Measurements from ENCODE around the gene SCRN2.

SCRN2 gene

DNA sequence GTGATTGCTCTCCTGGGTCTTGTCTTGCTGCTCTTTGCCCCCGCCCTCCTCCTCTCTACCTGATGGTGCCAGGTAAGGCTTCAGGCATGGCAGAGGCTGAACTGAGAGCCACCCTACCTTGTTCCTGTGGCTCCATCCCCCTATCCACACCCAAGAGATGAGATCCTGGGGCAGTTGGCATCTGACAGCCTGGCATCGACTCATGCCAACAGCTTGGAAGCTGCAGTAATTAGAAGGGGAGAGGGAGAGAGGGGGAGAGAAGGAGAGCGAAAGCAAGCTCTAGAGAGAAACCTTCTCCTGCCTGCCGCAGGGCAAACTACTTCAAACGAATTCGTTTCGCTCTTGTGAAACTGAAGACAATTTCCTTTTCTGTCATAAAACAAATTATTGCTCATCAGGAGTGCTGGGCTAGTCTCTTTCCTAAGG, 23.7 kb upstream of the SCRN2 start:
- no peak overlapping the region for H3K4me3 ChIP-seq (ENCODE audit: control insufficient read depth, low read depth, low read length)
- TF ChIP-seq, protein P1, sequence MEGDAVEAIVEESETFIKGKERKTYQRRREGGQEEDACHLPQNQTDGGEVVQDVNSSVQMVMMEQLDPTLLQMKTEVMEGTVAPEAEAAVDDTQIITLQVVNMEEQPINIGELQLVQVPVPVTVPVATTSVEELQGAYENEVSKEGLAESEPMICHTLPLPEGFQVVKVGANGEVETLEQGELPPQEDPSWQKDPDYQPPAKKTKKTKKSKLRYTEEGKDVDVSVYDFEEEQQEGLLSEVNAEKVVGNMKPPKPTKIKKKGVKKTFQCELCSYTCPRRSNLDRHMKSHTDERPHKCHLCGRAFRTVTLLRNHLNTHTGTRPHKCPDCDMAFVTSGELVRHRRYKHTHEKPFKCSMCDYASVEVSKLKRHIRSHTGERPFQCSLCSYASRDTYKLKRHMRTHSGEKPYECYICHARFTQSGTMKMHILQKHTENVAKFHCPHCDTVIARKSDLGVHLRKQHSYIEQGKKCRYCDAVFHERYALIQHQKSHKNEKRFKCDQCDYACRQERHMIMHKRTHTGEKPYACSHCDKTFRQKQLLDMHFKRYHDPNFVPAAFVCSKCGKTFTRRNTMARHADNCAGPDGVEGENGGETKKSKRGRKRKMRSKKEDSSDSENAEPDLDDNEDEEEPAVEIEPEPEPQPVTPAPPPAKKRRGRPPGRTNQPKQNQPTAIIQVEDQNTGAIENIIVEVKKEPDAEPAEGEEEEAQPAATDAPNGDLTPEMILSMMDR (IDR thresholded peaks at IDR 0.05; ENCODE audit: control insufficient read depth, insufficient read depth, low read depth, low read length, missing control alignments), result no peak
- DNase-seq (ENCODE audit: low read depth), result no peak

DNA sequence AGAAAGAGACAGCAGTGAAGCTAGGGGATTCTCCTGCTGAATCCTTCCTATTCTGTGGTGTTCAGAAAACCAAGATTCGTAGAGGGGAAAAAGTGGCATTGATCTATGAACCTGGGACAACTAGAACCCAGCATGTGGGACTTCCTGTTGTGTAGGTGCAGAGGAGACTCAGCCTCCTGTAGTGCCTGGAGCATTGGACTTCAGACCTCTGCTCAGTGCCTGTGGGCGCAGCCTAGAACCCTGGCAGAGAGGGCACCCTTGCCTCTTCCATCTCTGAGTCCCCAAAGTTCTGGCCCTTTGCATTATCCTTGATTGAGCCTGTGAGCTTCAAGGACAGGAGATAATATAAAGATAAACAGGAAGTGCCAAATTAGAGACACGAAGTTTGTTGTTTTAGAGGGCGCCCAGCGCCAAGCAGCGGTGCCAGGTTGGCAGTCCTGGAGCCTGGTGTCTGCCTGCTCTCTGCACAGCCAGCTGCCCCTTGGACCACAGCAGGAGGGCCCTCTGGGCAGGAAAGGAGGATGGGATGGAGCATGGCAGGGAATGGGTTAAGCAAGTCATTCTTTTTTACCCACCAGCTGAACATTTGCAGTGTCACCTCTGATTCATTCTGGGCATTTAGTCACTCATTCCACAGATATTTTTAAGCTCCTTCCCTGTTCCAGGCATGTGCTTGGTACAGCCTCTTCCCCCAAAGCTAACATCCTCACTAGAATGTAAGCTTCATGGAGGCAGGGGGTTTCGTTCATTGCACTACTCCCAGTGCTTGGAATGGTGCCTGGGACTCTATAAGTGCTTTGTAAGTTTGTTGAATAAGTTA, 21.8 kb upstream of the SCRN2 start:
- H3K4me3 ChIP-seq (ENCODE audit: control insufficient read depth, low read depth, low read length), result no peak overlapping the region
- no peak for DNase-seq (ENCODE audit: low read depth)
- TF ChIP-seq, protein P1 (IDR thresholded peaks at IDR 0.05; ENCODE audit: control insufficient read depth, insufficient read depth, low read depth, low read length, missing control alignments), result no peak

DNA sequence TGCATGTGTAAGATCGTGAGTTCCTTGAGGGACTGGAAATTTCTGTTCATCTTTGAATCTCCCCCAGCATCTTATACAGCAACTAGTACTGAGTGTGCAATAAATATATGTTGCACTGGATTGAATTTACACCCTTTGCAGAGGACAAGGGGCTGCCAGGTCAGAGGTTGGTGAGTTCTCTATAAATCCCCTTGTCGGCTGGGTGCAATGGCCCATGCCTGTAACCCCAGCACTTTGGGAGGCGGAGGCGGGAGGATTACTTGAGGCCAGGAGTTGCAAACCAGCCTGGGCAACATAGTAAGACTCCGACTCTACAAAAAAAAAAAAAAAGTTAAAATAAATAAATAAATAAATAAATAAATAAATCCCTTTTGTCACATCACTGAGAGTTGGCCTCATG, 19.3 kb upstream of the SCRN2 start:
- DNase-seq (ENCODE audit: low read depth), result no peak
- TF ChIP-seq, protein P1 (IDR thresholded peaks at IDR 0.05; ENCODE audit: control insufficient read depth, insufficient read depth, low read depth, low read length, missing control alignments), result no peak
- H3K4me3 ChIP-seq (ENCODE audit: control insufficient read depth, low read depth, low read length), result no peak overlapping the region

DNA sequence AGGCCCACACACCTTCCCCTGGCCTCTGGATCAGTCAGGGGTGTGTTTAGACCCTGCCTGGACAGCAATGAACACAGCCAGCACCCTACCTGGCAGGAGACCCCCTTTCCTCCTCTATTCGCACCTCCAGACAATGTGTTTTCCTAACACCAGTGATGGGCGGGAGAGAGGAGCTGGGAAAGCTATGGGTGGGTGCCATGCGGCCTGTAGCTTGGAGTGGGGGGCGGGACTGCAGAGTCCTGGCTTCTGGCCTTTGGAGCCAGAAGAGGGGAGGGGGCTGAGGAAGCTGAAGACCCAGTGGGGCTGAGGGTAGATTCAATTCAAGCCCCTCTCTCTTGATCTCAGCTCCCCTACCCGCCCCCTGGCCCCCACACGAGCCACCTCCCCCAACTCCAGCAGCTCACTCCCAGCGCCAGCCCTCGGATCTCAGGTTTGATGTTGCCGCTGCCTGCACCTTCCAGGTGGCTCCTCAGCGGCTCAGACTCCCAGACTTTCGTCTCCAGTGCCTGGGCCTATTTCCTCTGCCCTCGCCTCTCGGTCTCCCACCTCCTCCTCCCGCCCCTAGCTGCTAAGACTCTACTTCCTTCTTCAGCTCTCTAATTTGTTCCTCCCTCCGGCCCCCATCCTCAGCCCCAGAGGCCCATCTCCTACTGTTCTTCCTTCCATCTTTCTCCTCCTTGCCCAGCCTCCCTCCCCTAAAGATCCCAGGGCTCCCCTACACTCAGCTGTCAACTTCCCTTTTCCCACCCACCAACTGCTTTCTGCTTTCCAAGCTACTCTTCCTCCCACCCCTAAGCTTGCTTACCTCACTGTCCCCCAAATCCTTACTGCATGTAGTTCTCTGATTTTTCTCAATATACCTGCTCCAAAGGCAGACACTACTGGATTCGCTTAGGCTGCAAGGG, 16.7 kb upstream of the SCRN2 start:
- H3K4me3 ChIP-seq (ENCODE audit: control insufficient read depth, low read depth, low read length), result no peak overlapping the region
- DNase-seq (ENCODE audit: low read depth), result no peak
- TF ChIP-seq, protein P1 (IDR thresholded peaks at IDR 0.05; ENCODE audit: control insufficient read depth, insufficient read depth, low read depth, low read length, missing control alignments), result no peak

DNA sequence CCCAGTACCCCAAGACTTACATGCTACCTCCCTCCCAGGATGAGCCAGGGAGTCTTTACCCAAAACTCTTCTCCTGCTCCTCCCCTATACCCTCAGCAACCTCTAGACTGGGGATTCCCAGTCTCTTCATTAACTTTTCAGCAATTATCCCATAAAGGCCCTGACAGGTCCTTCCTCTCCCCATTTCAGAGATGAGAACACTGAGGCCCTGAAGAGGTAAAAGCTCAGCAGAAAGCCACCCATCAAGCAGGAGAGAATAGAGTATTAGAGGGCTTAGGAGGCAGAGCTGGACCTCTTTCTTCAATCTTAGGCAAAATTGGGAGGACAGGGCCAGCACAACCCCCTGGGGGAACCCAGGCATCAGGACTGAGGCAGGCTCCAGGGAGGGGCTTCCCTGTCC, 15.8 kb upstream of the SCRN2 start:
- DNase-seq (ENCODE audit: low read depth), result no peak
- H3K4me3 ChIP-seq (ENCODE audit: control insufficient read depth, low read depth, low read length), result no peak overlapping the region
- TF ChIP-seq, protein P1 (IDR thresholded peaks at IDR 0.05; ENCODE audit: control insufficient read depth, insufficient read depth, low read depth, low read length, missing control alignments), result no peak

DNA sequence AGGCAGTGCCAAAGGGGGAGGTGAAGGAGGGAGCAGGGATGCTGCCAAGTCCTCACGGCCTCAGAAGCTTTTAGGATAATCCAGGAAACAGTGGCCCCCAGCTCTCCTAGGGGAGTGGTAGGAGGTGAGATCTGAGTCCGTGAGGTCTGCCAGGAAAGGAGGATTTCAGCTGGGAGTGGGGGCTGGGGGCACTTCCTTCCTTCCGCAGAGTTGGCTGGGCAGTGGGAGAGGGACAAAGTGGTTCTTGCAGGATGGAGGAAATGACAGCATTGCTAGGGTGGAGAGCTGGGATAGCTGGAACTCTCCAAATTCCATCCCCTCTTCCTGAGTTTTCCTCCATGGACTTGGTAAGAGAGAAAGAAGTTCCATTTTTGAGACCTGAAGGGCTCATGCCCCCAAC, 14.7 kb upstream of the SCRN2 start:
- TF ChIP-seq, protein P1 (IDR thresholded peaks at IDR 0.05; ENCODE audit: control insufficient read depth, insufficient read depth, low read depth, low read length, missing control alignments), result no peak
- no peak for DNase-seq (ENCODE audit: low read depth)
- H3K4me3 ChIP-seq (ENCODE audit: control insufficient read depth, low read depth, low read length), result no peak overlapping the region
